Keratinocyte (primary cell): ENCODE results near the gene CTNNA2. TPM values are rescaled to one million over a fixed set of nuclear protein-coding genes. Genes with fewer than 3 reads are reported as not detected.

Source experiments
- DNase-seq: peaks from one replicate; pipeline ENCODE4 v3.0.0-alpha.2; 2011; ENCODE audit warnings: low read depth, missing footprints, low spot score
- FAIRE-seq: peaks from 2 replicates; lab custom pipeline; 2011; peaks lifted over from hg19 to GRCh38; lab: Jason Lieb, UNC
- H2AFZ ChIP-seq: 2 replicates; pipeline ENCODE4 v1.6.0; 2012; ENCODE audit warnings: low read length, control low read depth, inconsistent platforms; ENCODE audit not compliant: control insufficient read depth
- H3K27ac ChIP-seq: 2 replicates; pipeline ENCODE4 v1.5.1; 2011; ENCODE audit warnings: low read length; ENCODE audit not compliant: control insufficient read depth, insufficient read depth
- H3K27me3 ChIP-seq: 3 replicates; pipeline ENCODE4 v1.6.0; 2011; ENCODE audit warnings: low read length; ENCODE audit not compliant: control insufficient read depth, insufficient read depth; ENCODE audit errors: extremely low read depth
- H3K36me3 ChIP-seq, 2 experiments: 2 replicates in 1 of 2; 3 replicates in 1 of 2; pipeline ENCODE4 v1.5.1; 2011; ENCODE audit warnings: low read length in 2 of 2, mild to moderate bottlenecking in 1 of 2; ENCODE audit not compliant: control insufficient read depth in 2 of 2, insufficient read depth in 2 of 2; ENCODE audit errors: extremely low read depth in 1 of 2
- H3K4me1 ChIP-seq: 3 replicates; pipeline ENCODE4 v1.5.1; 2011; ENCODE audit warnings: low read length; ENCODE audit not compliant: control insufficient read depth, insufficient read depth; ENCODE audit errors: extremely low read depth
- H3K4me2 ChIP-seq: 3 replicates; pipeline ENCODE4 v1.6.0; 2011; ENCODE audit warnings: low read depth, low read length; ENCODE audit not compliant: control insufficient read depth, insufficient read depth; ENCODE audit errors: extremely low read depth
- H3K4me3 ChIP-seq, 3 experiments: fragments of 200-600 bp in 1 of 3; sonication (generic) in 1 of 3; 2 replicates in 2 of 3; 3 replicates in 1 of 3; pipeline ENCODE4 v1.5.1; 2011 to 2016; ENCODE audit warnings: low read length in 3 of 3, mild to moderate bottlenecking in 3 of 3, control low read depth in 2 of 3, inconsistent platforms in 1 of 3, low read depth in 1 of 3, mixed read lengths in 1 of 3, mixed run types in 1 of 3, moderate library complexity in 1 of 3; ENCODE audit not compliant: control insufficient read depth in 2 of 3, insufficient read depth in 2 of 3; ENCODE audit errors: extremely low read depth in 1 of 3
- H3K79me2 ChIP-seq: 2 replicates; pipeline ENCODE4 v1.6.0; 2012; ENCODE audit warnings: low read length; ENCODE audit not compliant: control insufficient read depth, insufficient read depth
- H3K9ac ChIP-seq: 3 replicates; pipeline ENCODE4 v1.6.0; 2011; ENCODE audit warnings: low read length; ENCODE audit not compliant: control insufficient read depth, insufficient read depth; ENCODE audit errors: extremely low read depth
- H3K9me1 ChIP-seq: 3 replicates; pipeline ENCODE4 v1.6.0; 2011; ENCODE audit warnings: low read length; ENCODE audit not compliant: control insufficient read depth, insufficient read depth; ENCODE audit errors: extremely low read depth
- H3K9me3 ChIP-seq: 2 replicates; pipeline ENCODE4 v1.5.1; 2012; ENCODE audit warnings: low read depth, low read length; ENCODE audit not compliant: control insufficient read depth
- H4K20me1 ChIP-seq: 3 replicates; pipeline ENCODE4 v1.6.0; 2011; ENCODE audit warnings: low read length; ENCODE audit not compliant: control insufficient read depth, insufficient read depth; ENCODE audit errors: extremely low read depth
- CTCF ChIP-seq, 3 experiments: IDR thresholded peaks in 1 of 3; conservative IDR thresholded peaks in 1 of 3; optimal IDR thresholded peaks in 1 of 3; 2 replicates in 2 of 3; 3 replicates in 1 of 3; pipeline versions ENCODE3 to v1.5.1; 2011; ENCODE audit warnings: low read length in 3 of 3, mild to moderate bottlenecking in 3 of 3, moderate library complexity in 2 of 3, control low read depth in 1 of 3, inconsistent platforms in 1 of 3; ENCODE audit not compliant: insufficient read depth in 2 of 3; ENCODE audit errors: extremely low read depth in 1 of 3
- EZH2 ChIP-seq: IDR thresholded peaks from one replicate; pipeline ENCODE4 v1.6.1; 2012; ENCODE audit warnings: inconsistent platforms, mild to moderate bottlenecking, low read length, moderate library complexity
- dilution Hi-C: fragments of 300-500 bp; cut with MboI; formaldehyde crosslinking; loops from one replicate; pipeline ENCODE4 v1.7.0; 2020; ENCODE audit warnings: low sequenced_read_pairs; ENCODE audit not compliant: extremely low pct_ligation_motif_present
- polyA plus RNA-seq, 5 experiments: library from polyadenylated mRNA; depleted of rRNA in 3 of 5; stranded (reverse) in 3 of 5; stranded (forward) in 1 of 5; unstranded in 1 of 5; fragments of >200 nt; gene quantifications; 1 replicate in 1 of 5; 2 replicates in 3 of 5; 3 replicates in 1 of 5; pipeline versions ENCODE4 v1.2.1 to v1.2.3, GENCODE V29; 2011 to 2012; ENCODE audit warnings: missing spikeins in 2 of 5, low read depth in 1 of 5, low replicate concordance in 1 of 5

CTNNA2 gene
- polyA plus RNA-seq, 1 donor (not counting 4 experiments of a cell fraction or from before 2014, with no cell fraction given): not detected

GRCh38 chr2:80040226-80040625, 527.4 kb downstream of the CTNNA2 start:
- no peak overlapping the region for H3K27ac ChIP-seq
- no peaks in the 10 kb centered on the region for H3K4me1 ChIP-seq
- TF ChIP-seq EZH2 (no peak), CTCF (optimal IDR thresholded peaks at IDR 0.05 in 1 of 3, IDR thresholded peaks at IDR 0.05 in 1 of 3, conservative IDR thresholded peaks at IDR 0.05 in 1 of 3; ENCODE audit: extremely low read depth in 1 of 3, insufficient read depth in 2 of 3, low read length in 3 of 3) (no peak)
- no peak overlapping the region for H3K4me3 ChIP-seq
- no peak overlapping the region for H3K9ac ChIP-seq
- FAIRE-seq: no peak
- dilution Hi-C loops: no loop called here
- no peak overlapping the region for H2AFZ ChIP-seq
- peaks cover 2% of the 10 kb centered on the region for H3K9me3 ChIP-seq
- H3K79me2 ChIP-seq: no peaks in the 10 kb centered on the region
- no peaks in the 10 kb centered on the region for H3K9me1 ChIP-seq
- H3K27me3 ChIP-seq: no peaks in the 10 kb centered on the region
- no peak overlapping the region for H3K4me2 ChIP-seq
- no peak for DNase-seq
- no peaks in the 10 kb centered on the region for H3K36me3 ChIP-seq
- H4K20me1 ChIP-seq: no peaks in the 10 kb centered on the region

GRCh38 chr2:80042635-80043034, 529.8 kb downstream of the CTNNA2 start:
- Histone ChIP-seq H3K36me3 (no peaks in the 10 kb centered on the region), H3K27ac (no peak overlapping the region), H3K4me1 (no peaks in the 10 kb centered on the region), H4K20me1 (no peaks in the 10 kb centered on the region), H3K79me2 (no peaks in the 10 kb centered on the region), H3K4me3 (no peak overlapping the region), H3K4me2 (no peak overlapping the region), H3K27me3 (no peaks in the 10 kb centered on the region), H3K9me1 (no peaks in the 10 kb centered on the region), H2AFZ (no peak overlapping the region), H3K9me3 (peaks cover 2% of the 10 kb centered on the region), H3K9ac (no peak overlapping the region)
- TF ChIP-seq CTCF (optimal IDR thresholded peaks at IDR 0.05 in 1 of 3, IDR thresholded peaks at IDR 0.05 in 1 of 3, conservative IDR thresholded peaks at IDR 0.05 in 1 of 3; ENCODE audit: extremely low read depth in 1 of 3, insufficient read depth in 2 of 3, low read length in 3 of 3): no peak
- no peak for TF ChIP-seq EZH2
- dilution Hi-C loops: no loop called here
- DNase-seq (no peak), FAIRE-seq (no peak)
